Activated CD4-positive, alpha-beta T cell treated with anti-CD3 and anti-CD28 coated beads, Interleukin-2, amount 50 U/mL, for 48 hours (primary cell): ENCODE measurements around the gene CFTR.
"Not testable (repeated sequence)": the region's sequence is repeated elsewhere in the genome, so short reads cannot be mapped to it uniquely, and the experiment has no call there.

Source experiments
- DNase-seq, 2 experiments: peaks; one replicate each; pipeline ENCODE4 v3.0.0-alpha.2; 2020

Gene CFTR

GRCh38 chr7:117502331-117502730 lies 22.5 kb downstream of the CFTR start:
- DNase-seq, result no peak

- no peak for DNase-seq
These were observed 25.4 kb downstream of the CFTR start for GRCh38 chr7:117505238-117505637.

- no peak for DNase-seq
These were observed 28.9 kb downstream of the CFTR start for GRCh38 chr7:117508676-117509075.

GRCh38 chr7:117517194-117517593 lies 37.4 kb downstream of the CFTR start:
- not testable (repeated sequence) for DNase-seq

- DNase-seq, result no peak
These were observed 50.6 kb downstream of the CFTR start for GRCh38 chr7:117530390-117530789.

GRCh38 chr7:117531595-117532244 lies 51.9 kb downstream of the CFTR start:
- DNase-seq, result no peak

- DNase-seq, result no peak
These were observed 58.2 kb downstream of the CFTR start for GRCh38 chr7:117538053-117538452.

GRCh38 chr7:117544061-117544460 lies 64.2 kb downstream of the CFTR start:
- DNase-seq, result no peak

- no peak for DNase-seq
These were observed 68.2 kb downstream of the CFTR start for GRCh38 chr7:117548035-117548434.

- no peak for DNase-seq
These were observed 70.8 kb downstream of the CFTR start for GRCh38 chr7:117550625-117551024.

GRCh38 chr7:117552660-117553059 lies 72.8 kb downstream of the CFTR start:
- no peak for DNase-seq

GRCh38 chr7:117555260-117555659 lies 75.4 kb downstream of the CFTR start:
- no peak for DNase-seq

- no peak for DNase-seq
These were observed 79.6 kb downstream of the CFTR start for GRCh38 chr7:117559391-117559790.

GRCh38 chr7:117560030-117560429 lies 80.2 kb downstream of the CFTR start:
- no peak for DNase-seq

GRCh38 chr7:117562759-117563158 lies 82.9 kb downstream of the CFTR start:
- DNase-seq, result no peak

GRCh38 chr7:117564080-117564479 lies 84.3 kb downstream of the CFTR start:
- no peak for DNase-seq

- no peak for DNase-seq
These were observed 84.8 kb downstream of the CFTR start for GRCh38 chr7:117564627-117565026.

- no peak for DNase-seq
These were observed 85.4 kb downstream of the CFTR start for GRCh38 chr7:117565226-117565625.

GRCh38 chr7:117567781-117568180 lies 88.0 kb downstream of the CFTR start:
- DNase-seq, result no peak

- DNase-seq, result no peak
These were observed 93.2 kb downstream of the CFTR start for GRCh38 chr7:117572856-117573620.

GRCh38 chr7:117581424-117581823 lies 101.6 kb downstream of the CFTR start:
- no peak for DNase-seq

GRCh38 chr7:117582219-117582704 lies 102.4 kb downstream of the CFTR start:
- DNase-seq, result no peak

- no peak for DNase-seq
These were observed 108.1 kb downstream of the CFTR start for GRCh38 chr7:117587931-117588330.

GRCh38 chr7:117588352-117588794 lies 108.5 kb downstream of the CFTR start:
- DNase-seq, result no peak
